HepG2 (cell line): ENCODE results near the gene GALNT9. TPM values are rescaled to one million over a fixed set of nuclear protein-coding genes. Genes with fewer than 3 reads are reported as not detected.

Experiments
- AHDC1 ChIP-seq: sonication (generic); formaldehyde crosslinking; IDR thresholded peaks from 2 replicates; pipeline ENCODE4 v1.5.1; 2020; ENCODE audit warnings: mild to moderate bottlenecking, missing genetic modification reagents, borderline replicate concordance
- ATF6 ChIP-seq: sonication (generic); formaldehyde crosslinking; conservative IDR thresholded peaks from 2 replicates; pipeline ENCODE4 v1.4.0; 2020; ENCODE audit warnings: missing genetic modification reagents
- ERF ChIP-seq: IDR thresholded peaks from 2 replicates; pipeline ENCODE4 v1.6.1; 2018; ENCODE audit warnings: missing biosample characterization, missing genetic modification reagents
- HMG20B ChIP-seq: conservative IDR thresholded peaks from 2 replicates; pipeline ENCODE4 v1.6.1; 2016; ENCODE audit warnings: missing genetic modification reagents, missing compliant biosample characterization
- KMT2B ChIP-seq: IDR thresholded peaks from 2 replicates; pipeline ENCODE4 v1.6.1; 2016; ENCODE audit warnings: missing genetic modification reagents, missing compliant biosample characterization
- MLLT10 ChIP-seq: sonication (generic); formaldehyde crosslinking; IDR thresholded peaks from 2 replicates; pipeline ENCODE4 v1.4.0; 2020; ENCODE audit warnings: missing genetic modification reagents
- MTA1 ChIP-seq: sonication (generic); formaldehyde crosslinking; IDR thresholded peaks from 2 replicates; pipeline ENCODE4 v1.4.0; 2020; ENCODE audit warnings: missing genetic modification reagents, mild to moderate bottlenecking, borderline replicate concordance
- MTA3 ChIP-seq: sonication (generic); formaldehyde crosslinking; IDR thresholded peaks from 2 replicates; pipeline ENCODE4 v1.4.0; 2020; ENCODE audit warnings: missing genetic modification reagents
- MYC ChIP-seq: sonication (generic); formaldehyde crosslinking; IDR thresholded peaks from 2 replicates; pipeline ENCODE4 v1.9.0; 2021; ENCODE audit warnings: missing genetic modification reagents, borderline replicate concordance
- MYPOP ChIP-seq: sonication (generic); formaldehyde crosslinking; IDR thresholded peaks from 2 replicates; pipeline ENCODE4 v1.8.1; 2023; ENCODE audit warnings: mild to moderate bottlenecking, moderate library complexity, missing genetic modification reagents
- NBN ChIP-seq: fragments of 450-650 bp; conservative IDR thresholded peaks from 2 replicates; pipeline ENCODE4 v1.6.1; 2017
- NCOA1 ChIP-seq: sonication (generic); formaldehyde crosslinking; IDR thresholded peaks from 2 replicates; pipeline ENCODE4 v1.9.0; 2021; ENCODE audit warnings: missing genetic modification reagents
- PRMT3 ChIP-seq: sonication (generic); formaldehyde crosslinking; IDR thresholded peaks from 2 replicates; pipeline ENCODE4 v1.8.1; 2022; ENCODE audit warnings: low read depth, mild to moderate bottlenecking, moderate library complexity, missing genetic modification reagents, borderline replicate concordance
- SATB2 ChIP-seq: sonication (generic); formaldehyde crosslinking; IDR thresholded peaks from 2 replicates; pipeline ENCODE4 v1.5.0; 2020; ENCODE audit warnings: missing genetic modification reagents
- XBP1 ChIP-seq: sonication (generic); formaldehyde crosslinking; IDR thresholded peaks from 2 replicates; pipeline ENCODE4 v1.5.0; 2020; ENCODE audit warnings: missing genetic modification reagents
- ZBTB10 ChIP-seq: sonication (generic); formaldehyde crosslinking; IDR thresholded peaks from 2 replicates; pipeline ENCODE4 v1.4.0; 2020; ENCODE audit warnings: missing genetic modification reagents, borderline replicate concordance
- ZNF333 ChIP-seq: sonication (generic); formaldehyde crosslinking; IDR thresholded peaks from 2 replicates; pipeline ENCODE4 v1.4.0; 2020; ENCODE audit warnings: mild to moderate bottlenecking, missing genetic modification reagents, borderline replicate concordance
- ZNF335 ChIP-seq: sonication (generic); formaldehyde crosslinking; IDR thresholded peaks from 2 replicates; pipeline ENCODE4 v1.4.0; 2020; ENCODE audit warnings: missing genetic modification reagents
- ZNF788 ChIP-seq: sonication (generic); formaldehyde crosslinking; IDR thresholded peaks from 2 replicates; pipeline ENCODE4 v1.5.0; 2020; ENCODE audit warnings: mild to moderate bottlenecking, missing genetic modification reagents, borderline replicate concordance
- ZSCAN21 ChIP-seq: sonication (generic); formaldehyde crosslinking; IDR thresholded peaks from 2 replicates; pipeline ENCODE4 v1.8.0; 2022; ENCODE audit warnings: mild to moderate bottlenecking, missing genetic modification reagents, moderate library complexity, borderline replicate concordance
- polyA plus RNA-seq, 8 experiments: library from polyadenylated mRNA; depleted of rRNA in 3 of 8; stranded (reverse) in 7 of 8; unstranded in 1 of 8; fragments of >200 nt; fragmentation: Illumina TruSeq in 4 of 8; extraction: Trizol in 4 of 8; gene quantifications; 2 replicates each; pipeline versions ENCODE4 v1.2.1 to v1.2.3, GENCODE V29; 2011 to 2016; ENCODE audit warnings: low read depth in 4 of 8, missing spikeins in 1 of 8, mixed read lengths in 1 of 8; ENCODE audit not compliant: insufficient read depth in 1 of 8
- total RNA-seq, 5 experiments: library from RNA; depleted of rRNA; stranded (reverse); fragments of >200 nt; fragmentation: Illumina TruSeq; extraction: Trizol; gene quantifications; 2 replicates each; pipeline ENCODE4 v1.2.3, GENCODE V29; 2016; ENCODE audit warnings: low read depth in 1 of 5

GALNT9 gene
- total and polyA plus RNA-seq, 2 of the 13 experiments (the other 11 are each of a cell fraction or from before 2014, with no cell fraction given): 0.04 TPM; not detected in 1

GRCh38 chr12:132154341-132154761, 175.0 kb downstream of the GALNT9 start (continued):
- TF ChIP-seq AHDC1 (CRISPR knock-in tag) (no peak), ZNF335 (CRISPR knock-in tag) (no peak), MLLT10 (no peak), ZBTB10 (no peak), MTA3 (CRISPR knock-in tag) (no peak), MYPOP (0 out of 2 replicates have a peak, but pooled peaks have one; percentile 0), PRMT3 (CRISPR knock-in tag) (no peak), ATF6 (no peak), XBP1 (CRISPR knock-in tag) (no peak), KMT2B (CRISPR knock-in tag) (no peak), SATB2 (CRISPR knock-in tag) (no peak), ZNF333 (CRISPR knock-in tag) (no peak), HMG20B (CRISPR knock-in tag) (no peak), NBN (no peak), NCOA1 (CRISPR knock-in tag) (no peak), MTA1 (peak; percentile 13; the same call in 1 of the 2 replicates), ZNF788 (0 out of 2 replicates have a peak, but pooled peaks have one; percentile 50), ERF (CRISPR knock-in tag) (no peak), ZSCAN21 (CRISPR knock-in tag) (no peak), MYC (peak; percentile 36; the same call in 1 of the 2 replicates)
